Adipose tissue (tissue), 3 donors: ENCODE measurements around the gene TNNI3. TPM values are rescaled to one million over a fixed set of nuclear protein-coding genes. Genes with fewer than 3 reads are reported as not detected.
"Not testable (repeated sequence)": the region's sequence is repeated elsewhere in the genome, so short reads cannot be mapped to it uniquely, and the experiment has no call there.

Experiments
- H3K27ac ChIP-seq: one replicate; pipeline ENCODE4 v1.5.1; 2013; ENCODE audit warnings: low read depth, low read length
- WGBS, 3 donors: extraction: QIAGEN DNeasy Blood & Tissue Kit; methylation state at CpG; one replicate each; pipeline ENCODE4 v1.1.7; 2013; 5-methylcytosine and 5-hydroxymethylcytosine counted together
- polyA plus RNA-seq, 3 donors: library from polyadenylated mRNA; stranded (reverse); fragments of 200-250 nt; gene quantifications; one replicate each; pipeline ENCODE4 v1.2.3, GENCODE V29; 2013
- donor health status: healthy with polysubstance abuse.
- donor health status: Bipolar disorder and iron deficiency.
- donor health status: healthy.

TNNI3 gene
- polyA plus RNA-seq, 3 donors = 0.21 to 30.8 (median 1.1) TPM

DNA sequence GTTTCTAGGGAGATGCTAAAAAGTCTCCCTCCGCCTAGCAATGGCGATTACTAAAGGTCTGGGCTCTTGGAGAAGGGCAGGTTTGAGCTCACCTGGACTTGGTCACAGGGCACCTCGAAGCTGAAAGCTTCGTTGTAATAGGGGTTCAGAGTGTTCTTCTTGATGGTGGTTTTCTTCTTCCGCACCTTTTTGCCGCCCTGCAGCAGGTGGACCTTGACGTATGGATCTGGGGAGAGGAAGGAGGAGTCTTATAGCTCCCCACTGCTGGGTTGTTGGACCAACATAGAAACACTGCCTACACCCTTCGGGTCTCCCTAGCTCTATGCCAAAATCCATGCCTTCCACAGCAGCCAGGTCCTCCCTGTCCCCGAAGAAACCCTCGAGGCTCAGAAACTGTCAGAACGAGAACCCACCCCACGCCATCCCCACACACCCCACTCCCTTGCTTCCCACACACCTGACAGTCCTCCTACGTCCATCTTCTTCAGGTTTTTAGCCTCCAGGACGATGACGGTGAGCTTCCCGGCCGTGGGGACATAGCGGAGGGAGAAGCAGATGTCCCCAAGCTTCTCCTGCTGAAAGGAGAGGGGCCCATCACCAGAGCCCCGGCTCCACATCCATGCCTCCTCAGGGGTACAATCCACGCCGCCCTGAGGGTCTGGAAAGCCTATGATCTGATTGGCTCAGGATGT is 17.0 kb upstream of the TNNI3 start:
- WGBS, 3 donors = 47 to 69% (median 49%) methylated on average over 20 to 21 of the region's 21 CpGs

GRCh38 chr19:55173714-55174409 is 16.3 kb upstream of the TNNI3 start:
- H3K27ac ChIP-seq = no peak overlapping the region
- 1% methylated on average over 25 to 37 of the region's 37 CpGs for WGBS, 3 donors

More for the DNA sequence above, 17.0 kb upstream of the TNNI3 start:
- H3K27ac ChIP-seq = no peak overlapping the region

DNA sequence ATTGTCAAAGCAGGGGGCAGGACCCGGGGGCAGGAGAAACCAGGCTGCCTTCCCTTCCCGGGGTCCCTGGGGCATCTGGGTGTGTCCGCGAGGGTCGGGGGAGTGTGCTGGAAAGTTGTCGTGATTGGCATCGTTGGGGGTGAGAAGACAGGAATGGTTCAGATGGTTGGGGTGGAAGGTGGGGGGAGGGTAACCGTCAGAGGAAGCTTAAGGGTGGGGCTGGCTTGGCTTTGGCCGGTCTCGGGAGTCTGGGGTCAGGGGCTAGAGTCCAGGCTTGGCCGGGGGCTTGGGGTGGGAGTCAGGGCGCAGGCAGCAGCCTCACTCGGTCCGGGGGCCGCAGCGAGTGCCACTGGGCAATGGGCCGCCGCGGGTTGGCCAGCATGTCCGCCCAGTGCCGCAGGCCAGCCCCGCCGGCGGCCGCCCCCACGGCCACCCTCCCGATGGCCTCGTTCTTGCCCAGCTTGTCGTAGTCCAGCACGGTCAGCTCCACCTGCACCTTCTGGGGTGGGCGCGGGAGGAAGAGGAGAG is 15.7 kb upstream of the TNNI3 start:
- WGBS, 3 donors = 1 to 3% (median 1%) methylated on average over 27 to 32 of the region's 32 CpGs
- no peak overlapping the region for H3K27ac ChIP-seq

GRCh38 chr19:55172741-55173140 is 15.2 kb upstream of the TNNI3 start:
- WGBS, 3 donors = 9 to 18% (median 17%) methylated on average over 12 of the region's 12 CpGs
- no peak overlapping the region for H3K27ac ChIP-seq

- not testable (repeated sequence) for H3K27ac ChIP-seq
- WGBS, 3 donors = 40 to 56% (median 53%) methylated on average over 9 of the region's 9 CpGs
These were observed 14.8 kb upstream of the TNNI3 start for GRCh38 chr19:55172318-55172717.

DNA sequence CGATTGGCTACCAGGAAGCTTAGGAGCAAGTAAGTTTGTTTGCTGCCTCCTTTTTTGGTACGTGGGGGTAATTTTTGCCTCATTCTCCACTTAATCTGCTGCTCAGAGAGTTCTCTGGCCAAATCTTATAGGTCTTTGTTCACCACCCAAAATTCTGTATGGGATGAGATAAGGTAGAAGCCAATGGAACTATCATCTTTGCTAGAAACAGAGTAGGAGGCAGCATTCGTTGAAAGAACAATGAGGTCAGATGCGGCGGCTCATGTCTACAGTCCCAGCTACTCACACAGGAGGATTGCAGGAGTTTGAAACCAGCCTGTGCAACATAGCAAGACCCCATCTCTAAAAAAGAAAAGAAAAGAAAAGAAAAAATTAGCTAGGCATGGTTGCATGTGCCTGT is 13.9 kb upstream of the TNNI3 start:
- H3K27ac ChIP-seq = no peak overlapping the region
- WGBS, 3 donors = 68 to 79% (median 78%) methylated on average over 5 of the region's 5 CpGs

DNA sequence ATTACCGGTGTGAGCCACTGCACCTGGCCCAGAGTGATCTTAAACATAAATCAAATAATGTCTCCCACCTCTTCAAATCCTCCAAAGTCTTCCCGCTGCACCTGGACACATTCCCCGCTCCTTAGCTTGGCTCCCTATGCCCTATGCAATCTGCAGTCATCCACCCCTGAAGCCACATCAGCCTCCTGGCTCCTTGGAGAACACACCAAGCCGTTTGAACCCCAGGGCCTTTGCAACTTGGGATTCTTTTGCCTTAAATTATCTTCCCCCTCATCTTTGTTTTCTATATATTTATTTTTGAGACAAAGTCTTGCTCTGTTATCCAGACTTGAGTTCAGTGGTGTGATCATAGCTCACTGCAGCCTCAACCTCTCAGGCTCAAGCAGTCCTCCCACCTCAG is 11.6 kb upstream of the TNNI3 start:
- no peak overlapping the region for H3K27ac ChIP-seq
- WGBS, 3 donors = 41 to 74% (median 69%) methylated on average over 4 of the region's 4 CpGs

GRCh38 chr19:55166530-55167268 is 9.2 kb upstream of the TNNI3 start, which contains the start of gene DNAAF3:
Gene DNAAF3, minus strand, starts transcription at chr19:55166613. Its CDS starts 200 bp downstream, at chr19:55166413.
- 1% methylated on average over 29 to 33 of the region's 33 CpGs for WGBS, 3 donors
- H3K27ac ChIP-seq = no peak within 1 kb of the TSS

- WGBS, 3 donors = 1 to 2% (median 1%) methylated on average over 33 to 34 of the region's 34 CpGs
- H3K27ac ChIP-seq = no peak overlapping the region
These were observed 8.5 kb upstream of the TNNI3 start for GRCh38 chr19:55165952-55166529.

GRCh38 chr19:55161571-55162322 is 4.2 kb upstream of the TNNI3 start:
- 21 to 29% (median 21%) methylated on average over 50 to 61 of the region's 61 CpGs for WGBS, 3 donors
- no peak overlapping the region for H3K27ac ChIP-seq

DNA sequence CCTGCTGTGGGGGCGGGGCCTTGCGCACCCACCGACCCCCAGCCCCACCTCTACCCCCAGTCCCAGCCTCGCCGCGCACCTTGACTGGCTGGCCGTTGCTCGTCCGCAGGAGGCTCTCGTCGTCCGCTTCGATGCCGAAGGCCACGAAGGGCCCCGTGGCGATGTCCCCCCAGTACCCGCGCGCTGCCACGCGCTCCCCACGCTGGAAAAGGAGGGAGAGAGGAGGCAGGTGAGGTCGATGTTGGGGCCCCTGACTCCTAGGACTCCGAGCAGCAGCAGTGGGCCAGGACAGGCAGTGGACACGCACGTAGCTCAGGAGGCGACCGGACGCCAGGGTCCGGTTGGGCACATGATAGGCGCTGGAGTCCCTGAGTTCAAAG is 3.4 kb upstream of the TNNI3 start:
- H3K27ac ChIP-seq = no peak overlapping the region
- WGBS, 3 donors = 13 to 21% (median 16%) methylated on average over 25 to 32 of the region's 32 CpGs

DNA sequence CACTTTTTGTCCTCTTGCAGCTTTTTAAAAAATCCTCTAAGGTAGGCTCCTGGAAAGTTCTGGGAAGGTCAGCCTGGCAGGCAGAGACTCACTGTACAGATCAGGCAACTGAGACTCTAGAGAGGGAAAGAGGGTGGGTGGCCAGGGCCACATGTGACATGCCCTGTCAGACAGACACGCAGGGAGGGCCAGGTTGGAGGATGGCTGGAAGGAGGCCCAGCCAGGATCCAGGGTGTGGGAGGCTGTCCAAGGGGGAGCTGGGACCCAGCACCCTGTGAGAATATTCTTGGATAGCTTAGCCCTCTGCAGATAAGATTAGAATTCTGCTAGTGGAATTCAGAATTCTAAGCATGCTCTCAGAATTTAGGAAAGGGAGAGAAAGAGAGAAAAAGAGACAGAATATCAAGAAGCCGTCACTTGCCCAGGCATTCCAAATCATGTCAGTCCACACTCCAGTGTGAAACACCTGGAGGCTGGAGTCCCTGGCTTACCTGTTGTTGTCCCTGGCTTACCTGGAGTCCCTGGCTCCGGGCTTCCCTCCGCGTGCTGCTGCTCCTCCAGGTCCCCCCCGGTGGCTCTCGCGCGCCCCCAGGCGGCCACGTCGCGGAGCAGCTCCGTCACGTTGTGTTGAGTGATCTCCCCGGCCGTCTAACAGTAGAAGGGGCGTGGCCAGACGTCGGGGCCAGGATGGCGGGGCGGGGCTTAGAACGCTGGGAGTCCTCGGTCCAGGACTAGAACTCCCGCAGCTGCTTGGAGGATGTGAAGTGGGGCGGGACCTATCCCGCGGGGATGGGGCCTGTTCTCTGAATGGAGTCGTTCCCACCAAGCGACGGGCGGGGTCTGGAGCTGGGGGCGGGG is 2.8 kb upstream of the TNNI3 start:
- 3 to 5% (median 3%) methylated on average over 28 to 33 of the region's 33 CpGs for WGBS, 3 donors
- no peak overlapping the region for H3K27ac ChIP-seq

DNA sequence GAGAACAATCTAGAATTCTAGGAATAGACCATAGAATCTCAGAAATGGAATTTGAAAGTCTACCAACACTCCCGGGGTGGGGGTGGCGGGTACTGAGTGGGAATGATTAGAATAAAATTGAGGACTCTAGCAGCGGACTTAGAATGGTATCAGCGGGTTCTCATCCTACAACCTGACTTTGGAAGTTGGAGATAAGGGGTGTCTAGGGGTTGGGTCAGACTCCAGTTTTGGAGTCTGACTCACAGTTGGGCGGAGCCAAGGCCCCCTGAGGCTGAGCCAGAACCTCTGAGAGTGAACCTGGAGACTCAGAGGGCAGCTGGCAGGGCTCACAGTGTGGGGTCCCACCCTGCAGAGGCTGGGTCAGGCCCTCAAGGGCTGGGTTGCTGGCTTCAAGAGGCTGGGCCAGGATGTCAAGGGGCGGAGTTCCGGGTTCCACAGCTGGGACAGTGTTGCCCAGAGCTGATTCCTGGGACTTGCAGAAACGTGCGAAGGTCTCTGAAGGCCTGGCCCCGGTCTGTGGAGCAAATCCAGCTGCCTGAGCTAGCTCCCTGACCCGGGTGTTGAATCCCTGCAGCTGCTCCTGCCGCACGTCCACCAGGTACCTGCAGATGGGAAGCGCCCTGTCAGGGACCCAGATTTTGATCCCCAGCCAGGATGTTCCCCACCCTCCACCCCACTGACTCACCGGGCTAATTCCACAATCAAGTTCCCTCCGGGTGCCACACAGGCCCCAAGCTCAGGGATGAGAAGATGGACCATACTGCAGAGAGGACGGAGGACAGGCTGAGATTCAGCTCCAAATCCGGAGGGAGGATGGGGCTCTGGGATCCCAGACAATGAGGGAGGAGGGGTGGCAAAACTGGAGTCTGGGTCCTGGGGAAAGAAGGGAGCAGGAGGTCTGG is 1.6 kb upstream of the TNNI3 start:
- 60 to 69% (median 61%) methylated on average over 17 to 18 of the region's 18 CpGs for WGBS, 3 donors
- no peak overlapping the region for H3K27ac ChIP-seq

DNA sequence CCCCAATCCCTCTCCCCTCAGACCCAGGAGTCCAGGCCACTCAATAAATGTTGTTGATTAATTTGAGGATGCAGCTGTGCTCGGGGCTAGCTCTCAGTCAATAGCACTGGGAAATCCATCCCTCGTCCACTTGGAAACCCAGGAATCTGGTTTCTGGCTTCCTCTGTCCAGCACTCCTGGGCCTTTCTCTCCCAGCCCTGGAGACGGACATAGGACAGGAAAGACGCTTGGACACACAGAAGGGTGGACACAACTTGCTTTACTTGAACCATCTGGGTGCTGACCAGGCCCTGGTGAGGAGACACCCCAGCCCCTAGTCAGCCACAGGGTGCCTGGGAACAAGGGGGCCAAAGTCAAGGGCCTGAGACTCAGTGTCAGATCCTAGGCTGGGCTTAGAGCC is 891 bp upstream of the TNNI3 start:
- H3K27ac ChIP-seq = no peak overlapping the region
- WGBS, 3 donors = 54 to 65% (median 62%) methylated on average over 4 of the region's 4 CpGs

GRCh38 chr19:55156202-55157063 is 1.1 kb downstream of the TNNI3 start:
- 3 to 7% (median 6%) methylated on average over 51 to 52 of the region's 52 CpGs for WGBS, 3 donors
- no peak overlapping the region for H3K27ac ChIP-seq
